Measurements from ENCODE around the gene ATRN. TPM values are rescaled to one million over a fixed set of nuclear protein-coding genes. Genes with fewer than 3 reads are reported as not detected.

The ATRN gene
- total and polyA plus RNA-seq, 4 donors, result 4.0 to 33.4 (median 16.4) TPM

DNA sequence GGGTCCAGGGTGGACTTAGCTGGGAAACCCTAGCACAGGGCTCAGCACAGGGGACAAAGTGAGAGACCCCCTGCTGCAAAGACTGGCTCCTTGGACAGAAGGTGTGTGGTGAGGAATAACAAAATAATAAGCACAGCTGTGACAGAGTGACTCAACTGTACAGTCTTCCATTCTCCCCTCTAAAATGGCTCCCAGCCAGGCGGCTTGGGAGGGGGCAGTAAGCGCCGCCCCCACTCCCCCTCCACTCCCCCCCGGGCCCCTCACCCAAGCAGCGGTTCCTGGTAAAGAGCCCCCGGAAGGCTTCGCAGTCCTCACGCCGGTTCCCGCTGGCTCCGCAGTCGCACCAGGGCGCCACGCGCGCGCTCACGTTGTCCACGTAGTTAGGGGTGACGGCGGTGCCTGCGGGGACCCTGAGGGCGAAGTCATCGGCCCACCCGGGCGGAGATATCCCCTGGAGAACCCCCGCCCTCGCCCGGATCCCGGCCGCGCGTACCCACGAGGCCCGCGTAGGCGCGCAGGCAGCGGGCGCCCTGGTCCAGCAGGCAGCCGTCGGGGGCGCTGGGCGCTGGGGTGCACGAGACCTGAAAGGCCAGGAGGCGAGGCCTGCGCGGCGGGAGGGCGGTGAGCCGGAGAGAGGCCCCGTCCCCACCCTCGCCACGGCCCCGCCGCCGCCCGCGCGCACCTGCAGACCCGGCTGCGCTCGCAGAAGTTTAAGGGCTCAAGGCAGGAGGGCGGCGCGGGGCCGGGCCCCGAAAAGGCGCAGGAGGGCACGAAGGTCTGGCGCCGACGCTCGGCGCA, 189.6 kb downstream of the ATRN start:
- Histone ChIP-seq H3K9me3 (ENCODE audit: control insufficient read depth, low read length) (no peaks in the 10 kb centered on the region), H3K27me3 (ENCODE audit: control insufficient read depth in 1 of 2, insufficient read depth in 2 of 2, low read length in 1 of 2) (no peaks in the 10 kb centered on the region), H3K36me3 (ENCODE audit: control insufficient read depth in 1 of 2, insufficient read depth in 2 of 2, low read length in 1 of 2) (no peaks in the 10 kb centered on the region), H3K4me3 (ENCODE audit: low read length in 2 of 2) (no peak overlapping the region), H3K4me1 (ENCODE audit: control insufficient read depth in 1 of 2, insufficient read depth in 2 of 2, low read length in 2 of 2) (no peaks in the 10 kb centered on the region), H3K27ac (ENCODE audit: low read depth in 1 of 2, low read length in 2 of 2) (no peak overlapping the region)
- DNase-seq (peak in 1 of 2 donors; percentile 72), ATAC-seq (ENCODE audit: low FRiP score) (no peak)
- WGBS, 2 donors, result 3 to 4% methylated on average over 57 to 75 of the region's 75 CpGs
- intact Hi-C loops (cut with DNase I), result no loop called here

- no peaks in the 10 kb centered on the region for H3K9me3 ChIP-seq (ENCODE audit: control insufficient read depth, low read length)
- no peaks in the 10 kb centered on the region for H3K27me3 ChIP-seq (ENCODE audit: control insufficient read depth in 1 of 2, insufficient read depth in 2 of 2, low read length in 1 of 2)
- H3K4me1 ChIP-seq (ENCODE audit: control insufficient read depth in 1 of 2, insufficient read depth in 2 of 2, low read length in 2 of 2), result no peaks in the 10 kb centered on the region
- 12 to 14% methylated on average over 44 to 60 of the region's 60 CpGs for WGBS, 2 donors
- H3K4me3 ChIP-seq (ENCODE audit: low read length in 2 of 2), result no peak overlapping the region
- ATAC-seq (ENCODE audit: low FRiP score) (no peak), DNase-seq (peak in 1 of 2 donors; percentile 43)
- intact Hi-C loops (cut with DNase I), result no loop called here
- H3K36me3 ChIP-seq (ENCODE audit: control insufficient read depth in 1 of 2, insufficient read depth in 2 of 2, low read length in 1 of 2), result no peaks in the 10 kb centered on the region
- no peak overlapping the region for H3K27ac ChIP-seq (ENCODE audit: low read depth in 1 of 2, low read length in 2 of 2)
These were observed 190.4 kb downstream of the ATRN start for GRCh38 chr20:3661060-3661813.

DNA sequence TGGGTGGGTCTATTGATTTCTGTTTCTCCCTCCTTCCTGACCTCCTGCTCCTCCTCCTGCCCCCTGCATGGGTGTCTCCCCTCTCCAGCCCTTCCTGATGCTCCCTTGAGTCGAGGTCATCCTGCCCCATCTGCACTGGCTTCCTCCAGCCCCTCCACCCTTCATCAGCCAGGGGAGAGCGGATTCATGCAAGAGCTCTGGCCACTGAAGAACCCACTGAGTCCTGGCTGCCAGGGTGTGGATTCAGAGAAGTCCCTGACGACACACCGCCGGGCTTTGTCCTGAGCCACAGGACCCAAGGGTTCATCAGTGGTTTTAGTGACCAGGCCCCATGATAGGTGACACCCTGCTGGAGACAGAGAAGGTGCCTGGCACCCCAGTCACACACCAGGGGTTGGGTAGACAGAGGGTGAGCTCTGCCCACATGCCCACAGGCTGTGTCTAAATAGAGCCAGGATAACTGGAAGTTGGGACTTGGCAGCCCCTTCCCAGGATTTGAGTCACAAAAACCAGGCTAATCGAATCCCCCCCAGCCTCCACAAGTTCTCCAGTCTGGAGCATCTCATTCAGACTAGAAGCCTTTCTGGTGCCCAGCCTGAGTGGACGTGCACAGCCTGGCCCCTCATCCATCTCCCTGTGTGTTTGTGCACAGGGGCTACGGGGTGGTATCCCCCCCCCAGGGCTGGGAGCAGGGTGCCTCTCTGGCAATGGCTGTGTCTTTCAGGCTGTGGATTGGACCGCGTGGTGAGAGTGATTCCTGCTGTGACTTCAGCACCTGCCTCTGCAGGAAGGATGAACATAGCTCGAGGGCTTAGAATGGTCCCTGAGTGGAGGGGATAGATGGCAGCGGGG, 191.2 kb downstream of the ATRN start:
- Histone ChIP-seq H3K27me3 (ENCODE audit: control insufficient read depth in 1 of 2, insufficient read depth in 2 of 2, low read length in 1 of 2) (no peaks in the 10 kb centered on the region), H3K9me3 (ENCODE audit: control insufficient read depth, low read length) (no peaks in the 10 kb centered on the region), H3K4me1 (ENCODE audit: control insufficient read depth in 1 of 2, insufficient read depth in 2 of 2, low read length in 2 of 2) (no peaks in the 10 kb centered on the region), H3K4me3 (ENCODE audit: low read length in 2 of 2) (no peak overlapping the region), H3K36me3 (ENCODE audit: control insufficient read depth in 1 of 2, insufficient read depth in 2 of 2, low read length in 1 of 2) (no peaks in the 10 kb centered on the region), H3K27ac (ENCODE audit: low read depth in 1 of 2, low read length in 2 of 2) (no peak overlapping the region)
- DNase-seq (peak in 1 of 2 donors; percentile 33), ATAC-seq (ENCODE audit: low FRiP score) (no peak)
- intact Hi-C loops (cut with DNase I), result no loop called here
- 75 to 80% methylated on average over 12 of the region's 12 CpGs for WGBS, 2 donors

DNA sequence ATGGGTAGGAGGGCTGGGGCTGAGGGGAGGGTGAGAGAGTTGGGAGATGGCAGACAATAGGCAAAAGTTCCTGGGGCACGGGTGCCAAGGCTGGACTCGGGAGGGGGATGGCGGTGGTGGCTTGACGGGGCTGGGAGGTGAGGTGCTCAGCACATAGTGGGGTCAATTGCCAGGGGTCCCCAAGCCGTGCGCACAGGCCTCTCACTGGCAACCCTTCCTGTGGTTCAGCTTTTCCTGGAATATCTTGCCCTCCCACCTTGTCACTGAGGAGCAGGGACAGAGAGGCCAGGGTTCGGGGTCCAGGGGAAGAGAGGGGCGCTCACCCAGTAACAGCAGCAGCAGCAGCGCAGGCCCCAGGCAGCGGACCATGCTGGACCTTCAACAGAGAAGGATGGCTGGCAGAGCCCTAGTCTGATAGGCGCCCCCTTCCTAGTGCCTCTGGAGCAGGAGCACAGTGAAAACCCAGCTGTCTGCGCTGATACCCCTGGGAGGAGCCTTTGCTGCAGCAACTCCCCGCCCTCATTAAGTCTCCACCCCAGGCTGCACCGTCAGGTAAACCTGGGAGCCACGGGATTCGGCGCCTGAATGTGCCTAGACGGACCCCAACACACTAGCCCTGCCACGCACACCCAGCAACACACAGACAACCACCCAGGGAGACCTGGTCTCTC, 192.3 kb downstream of the ATRN start, which contains the start of gene GFRA4:
GFRA4 (minus strand) TSS at position 369 of the 671 bp plus-strand sequence; CDS start at position 369, 0 bp downstream.
- DNase-seq, result peak in 1 of 2 donors; percentile 45
- WGBS, 2 donors, result 70 to 71% methylated on average over 18 to 19 of the region's 19 CpGs
- intact Hi-C loops (cut with DNase I), result no loop called here
- Histone ChIP-seq H3K27ac (ENCODE audit: low read depth in 1 of 2, low read length in 2 of 2) (no peak within 1 kb of the TSS), H3K36me3 (ENCODE audit: control insufficient read depth in 1 of 2, insufficient read depth in 2 of 2, low read length in 1 of 2) (no peaks in the 10 kb centered on the region), H3K4me3 (ENCODE audit: low read length in 2 of 2) (no peak within 1 kb of the TSS), H3K9me3 (ENCODE audit: control insufficient read depth, low read length) (no peaks in the 10 kb centered on the region), H3K27me3 (ENCODE audit: control insufficient read depth in 1 of 2, insufficient read depth in 2 of 2, low read length in 1 of 2) (no peaks in the 10 kb centered on the region), H3K4me1 (ENCODE audit: control insufficient read depth in 1 of 2, insufficient read depth in 2 of 2, low read length in 2 of 2) (no peaks in the 10 kb centered on the region)
- no peak for ATAC-seq (ENCODE audit: low FRiP score)

GRCh38 chr20:3663858-3664257, 193.0 kb downstream of the ATRN start:
- intact Hi-C loops (cut with DNase I), result no loop called here
- no peaks in the 10 kb centered on the region for H3K9me3 ChIP-seq (ENCODE audit: control insufficient read depth, low read length)
- 89 to 93% methylated on average over 2 of the region's 2 CpGs for WGBS, 2 donors

GRCh38 chr20:3667434-3668037, 196.7 kb downstream of the ATRN start:
- intact Hi-C loops (cut with DNase I), result no loop called here
- no peaks in the 10 kb centered on the region for H3K36me3 ChIP-seq (ENCODE audit: control insufficient read depth in 1 of 2, insufficient read depth in 2 of 2, low read length in 1 of 2)
- DNase-seq, result peak in 1 of 2 donors; percentile 33
- no peak for ATAC-seq (ENCODE audit: low FRiP score)
- H3K9me3 ChIP-seq (ENCODE audit: control insufficient read depth, low read length), result no peaks in the 10 kb centered on the region
- no peak overlapping the region for H3K4me3 ChIP-seq (ENCODE audit: low read length in 2 of 2)
- no peaks in the 10 kb centered on the region for H3K27me3 ChIP-seq (ENCODE audit: control insufficient read depth in 1 of 2, insufficient read depth in 2 of 2, low read length in 1 of 2)
- no peak overlapping the region for H3K27ac ChIP-seq (ENCODE audit: low read depth in 1 of 2, low read length in 2 of 2)
- H3K4me1 ChIP-seq (ENCODE audit: control insufficient read depth in 1 of 2, insufficient read depth in 2 of 2, low read length in 2 of 2), result no peaks in the 10 kb centered on the region
- 94 to 96% methylated on average over 8 of the region's 8 CpGs for WGBS, 2 donors

More at GRCh38 chr20:3663858-3664257, 193.0 kb downstream of the ATRN start:
- DNase-seq (no peak), ATAC-seq (ENCODE audit: low FRiP score) (no peak)
- no peaks in the 10 kb centered on the region for H3K27me3 ChIP-seq (ENCODE audit: control insufficient read depth in 1 of 2, insufficient read depth in 2 of 2, low read length in 1 of 2)
- H3K4me3 ChIP-seq (ENCODE audit: low read length in 2 of 2), result no peak overlapping the region
- no peaks in the 10 kb centered on the region for H3K4me1 ChIP-seq (ENCODE audit: control insufficient read depth in 1 of 2, insufficient read depth in 2 of 2, low read length in 2 of 2)
- H3K36me3 ChIP-seq (ENCODE audit: control insufficient read depth in 1 of 2, insufficient read depth in 2 of 2, low read length in 1 of 2), result no peaks in the 10 kb centered on the region
- H3K27ac ChIP-seq (ENCODE audit: low read depth in 1 of 2, low read length in 2 of 2), result no peak overlapping the region

GRCh38 chr20:3669710-3670367, 199.0 kb downstream of the ATRN start:
- no peaks in the 10 kb centered on the region for H3K36me3 ChIP-seq (ENCODE audit: control insufficient read depth in 1 of 2, insufficient read depth in 2 of 2, low read length in 1 of 2)

More at GRCh38 chr20:3669710-3670367, 199.0 kb downstream of the ATRN start:
- Histone ChIP-seq H3K4me3 (ENCODE audit: low read length in 2 of 2) (no peak overlapping the region), H3K27ac (ENCODE audit: low read depth in 1 of 2, low read length in 2 of 2) (no peak overlapping the region), H3K27me3 (ENCODE audit: control insufficient read depth in 1 of 2, insufficient read depth in 2 of 2, low read length in 1 of 2) (no peaks in the 10 kb centered on the region), H3K9me3 (ENCODE audit: control insufficient read depth, low read length) (no peaks in the 10 kb centered on the region), H3K4me1 (ENCODE audit: control insufficient read depth in 1 of 2, insufficient read depth in 2 of 2, low read length in 2 of 2) (no peaks in the 10 kb centered on the region)
- DNase-seq, result no peak
- ATAC-seq (ENCODE audit: low FRiP score), result no peak
- 59 to 69% methylated on average over 13 of the region's 13 CpGs for WGBS, 2 donors
- intact Hi-C loops (cut with DNase I), result loop anchor here in 1 of 2 donors (10.0 kb wide), 1 partner anchor 175 kb away; the partner anchor contains the start of gene MAVS

Measured in aorta (tissue), 5 donors.